ENCODE data around the gene THG1L.

DNA sequence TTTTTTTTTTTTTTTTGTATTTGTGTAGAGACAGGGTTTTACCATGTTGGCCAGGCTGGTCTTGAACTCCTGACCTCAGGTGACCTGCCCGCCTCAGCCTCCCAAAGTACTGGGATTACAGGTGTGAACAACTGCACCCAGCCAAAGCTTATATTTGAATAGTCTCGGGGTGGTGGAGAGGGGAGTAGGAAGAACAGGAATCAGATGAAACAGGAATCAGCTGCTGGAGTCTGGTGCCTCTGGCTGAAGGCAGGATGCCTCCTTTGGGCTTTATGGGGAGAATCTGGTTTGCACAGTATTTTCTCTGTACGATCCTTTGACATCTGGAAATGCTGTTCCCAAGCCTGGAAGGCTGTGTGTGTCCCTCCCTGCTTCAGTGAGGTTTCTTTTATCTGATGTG, 49.0 kb upstream of the THG1L start:
- TF ChIP-seq FOXM1 (IDR thresholded peaks at IDR 0.05; ENCODE audit: borderline replicate concordance, low read depth) (no peak), MAX (IDR thresholded peaks at IDR 0.05) (no peak)

All from Ishikawa (cell line).